Neural cell (in vitro differentiated cells): ENCODE data around the gene STIM1.

Experiments
- CTCF ChIP-seq: fragments of 450-650 bp; IDR thresholded peaks from 2 replicates; pipeline ENCODE4 v1.5.1; 2014; ENCODE audit warnings: antibody characterized with exemption, mild to moderate bottlenecking, moderate library complexity; ENCODE audit not compliant: poor library complexity, severe bottlenecking
- EP300 ChIP-seq: fragments of 450-650 bp; conservative IDR thresholded peaks from 2 replicates; pipeline ENCODE4 v1.6.1; 2014; ENCODE audit warnings: antibody characterized with exemption, mild to moderate bottlenecking, moderate library complexity; ENCODE audit not compliant: poor library complexity, severe bottlenecking
- EZH2 ChIP-seq: fragments of 200-600, 300-800 bp; shearing (Covaris generic), sonication (generic); IDR thresholded peaks from 2 replicates; pipeline ENCODE4 v1.6.1; 2014; ENCODE audit warnings: antibody characterized with exemption, low read length, borderline replicate concordance, mild to moderate bottlenecking; ENCODE audit not compliant: insufficient read depth, poor library complexity, severe bottlenecking
- MXI1 ChIP-seq: fragments of 450-650 bp; conservative IDR thresholded peaks from 2 replicates; pipeline ENCODE4 v1.6.1; 2014; ENCODE audit warnings: antibody characterized with exemption, mild to moderate bottlenecking; ENCODE audit not compliant: poor library complexity, severe bottlenecking
- REST ChIP-seq: IDR thresholded peaks from 2 replicates; pipeline ENCODE4 v1.6.1; 2012; ENCODE audit warnings: borderline replicate concordance
- SMC3 ChIP-seq: fragments of 450-650 bp; conservative IDR thresholded peaks from 2 replicates; pipeline ENCODE4 v1.6.1; 2014; ENCODE audit warnings: antibody characterized with exemption, mild to moderate bottlenecking, moderate library complexity; ENCODE audit not compliant: poor library complexity

GRCh38 chr11:3823303-3823702 lies 32.2 kb upstream of the STIM1 start:
- TF ChIP-seq CTCF, result no peak
- no peak for TF ChIP-seq EP300
- TF ChIP-seq REST, result no peak
- no peak for TF ChIP-seq SMC3
- TF ChIP-seq EZH2, result no peak
- no peak for TF ChIP-seq MXI1
